DLD1 (cell line): ENCODE data around the gene HOXB13.

Experiments used
- in situ Hi-C: cut with HindIII; loops from 2 replicates; pipeline ENCODE4 v1.10.0; 2017; ENCODE audit warnings: low sequenced_read_pairs

The HOXB13 gene

DNA sequence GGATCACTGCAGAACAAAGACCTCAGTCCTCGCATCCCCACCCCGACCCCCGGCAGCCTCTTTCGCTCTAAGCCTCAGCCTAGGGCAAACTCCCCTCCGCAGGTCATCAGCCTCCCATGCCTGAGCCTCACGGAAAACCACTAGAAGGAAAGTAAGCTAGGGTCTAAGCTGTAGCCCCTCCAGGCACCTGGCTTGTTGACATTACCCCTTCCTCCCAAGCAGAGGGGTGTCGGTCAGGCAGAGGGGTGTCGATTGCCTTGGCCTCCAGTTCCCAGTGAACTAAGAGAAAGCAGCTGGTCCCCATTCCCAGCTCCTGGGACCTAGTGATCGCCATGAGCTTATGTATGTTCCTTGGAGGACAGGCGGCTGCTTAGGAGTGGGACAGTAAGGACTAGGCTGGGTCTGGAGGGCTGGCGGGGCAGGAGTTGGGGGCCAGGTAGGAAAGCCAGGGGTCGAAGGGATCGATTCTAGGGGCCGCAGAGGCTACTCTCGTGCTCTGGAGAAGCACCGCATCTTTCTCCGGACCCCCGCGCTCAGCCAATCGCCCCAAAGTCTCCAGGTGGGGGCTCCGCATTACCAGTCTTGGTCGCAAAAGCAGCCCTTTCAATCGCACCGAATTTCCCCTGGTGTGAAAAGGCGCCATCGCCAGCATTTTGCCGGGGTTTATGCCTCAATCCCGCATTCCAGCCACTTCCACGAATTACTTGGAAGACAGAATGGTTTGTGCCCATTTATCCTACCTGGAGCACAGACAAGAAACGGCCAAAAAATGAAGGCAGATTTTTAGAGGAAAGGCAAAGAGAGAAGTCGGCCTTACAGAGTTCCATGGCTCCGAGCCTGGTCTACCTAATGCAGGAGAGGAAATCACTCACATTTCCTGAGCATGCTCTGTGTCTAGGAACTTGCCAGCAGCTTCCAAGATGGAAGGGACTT, 21.3 kb upstream of the HOXB13 start:
- in situ Hi-C loops = loop anchor here (5.0 kb wide), 1 partner anchor 52 kb away; no protein-coding TSS in a partner anchor

GRCh38 chr17:48748718-48749566, 20.4 kb upstream of the HOXB13 start:
- in situ Hi-C loops = no loop called here

DNA sequence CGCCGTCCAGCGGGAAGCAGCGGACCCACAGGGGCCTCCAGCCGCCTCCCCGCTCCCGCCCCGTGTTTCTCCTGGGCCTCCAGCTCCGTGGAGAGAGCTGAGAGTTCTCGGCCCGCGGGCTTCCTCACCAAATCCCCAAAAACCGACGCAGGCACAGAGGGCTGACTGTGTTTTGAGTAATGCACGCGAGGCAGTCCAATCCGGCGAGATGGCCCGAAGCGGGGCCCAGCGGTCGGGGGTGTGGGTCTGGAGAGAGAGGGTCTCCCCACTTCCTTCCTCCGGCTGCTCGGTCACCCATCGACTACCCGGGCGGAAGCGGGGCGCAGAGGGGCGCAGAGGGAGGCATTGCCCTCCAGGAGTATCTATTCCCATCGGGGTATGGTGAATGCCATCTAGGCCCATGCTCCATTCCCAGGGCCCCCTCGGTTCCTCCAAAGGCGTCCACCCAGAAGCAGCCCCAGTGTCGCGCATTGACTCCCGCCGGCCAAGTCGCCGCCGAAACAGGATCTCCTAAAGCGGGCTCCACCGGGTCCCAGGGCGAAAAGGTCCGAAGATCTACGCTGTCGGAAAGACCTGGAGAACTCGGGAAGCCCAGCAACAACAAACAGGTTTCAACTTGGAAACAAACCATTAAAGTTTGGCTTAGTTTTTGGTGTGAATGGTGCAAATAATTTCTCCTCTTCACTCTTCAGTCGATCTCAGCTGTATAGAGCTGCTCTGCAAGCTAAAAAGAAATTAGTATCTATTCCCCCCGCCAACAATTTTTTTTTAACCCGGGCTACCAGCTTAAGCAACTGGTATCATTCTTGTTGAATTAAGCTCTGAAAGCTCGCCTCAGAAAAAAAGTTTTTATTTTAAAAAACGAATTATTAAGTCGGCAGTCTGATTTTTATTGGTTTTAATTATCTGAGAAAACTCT, 19.2 kb upstream of the HOXB13 start:
- in situ Hi-C loops = no loop called here

DNA sequence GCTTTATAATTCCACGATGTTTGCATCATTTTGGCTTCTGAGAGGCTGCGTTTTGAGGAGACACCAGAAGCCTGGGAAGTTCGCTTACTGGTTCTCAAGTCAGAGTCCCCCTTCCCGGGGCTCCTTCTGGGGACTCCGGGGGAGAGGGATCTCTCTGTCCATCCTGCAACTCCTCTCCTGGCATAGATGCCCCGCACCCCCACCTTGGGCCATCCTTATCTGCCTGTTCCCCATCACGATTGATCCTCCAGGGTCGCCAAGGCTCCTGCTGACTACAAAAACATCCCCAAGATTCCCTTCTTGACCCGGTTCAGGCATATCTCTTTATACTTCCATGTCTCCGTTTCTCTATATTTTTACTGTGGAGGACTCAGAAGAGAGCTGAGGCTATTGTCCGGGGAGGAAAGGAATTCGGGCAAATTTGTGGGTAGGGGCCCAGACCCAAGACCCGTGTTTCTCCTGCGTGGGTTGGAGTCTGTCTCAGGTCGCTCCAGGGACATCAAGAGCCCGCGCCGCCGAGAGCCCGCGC, 18.4 kb upstream of the HOXB13 start:
- in situ Hi-C loops = no loop called here

DNA sequence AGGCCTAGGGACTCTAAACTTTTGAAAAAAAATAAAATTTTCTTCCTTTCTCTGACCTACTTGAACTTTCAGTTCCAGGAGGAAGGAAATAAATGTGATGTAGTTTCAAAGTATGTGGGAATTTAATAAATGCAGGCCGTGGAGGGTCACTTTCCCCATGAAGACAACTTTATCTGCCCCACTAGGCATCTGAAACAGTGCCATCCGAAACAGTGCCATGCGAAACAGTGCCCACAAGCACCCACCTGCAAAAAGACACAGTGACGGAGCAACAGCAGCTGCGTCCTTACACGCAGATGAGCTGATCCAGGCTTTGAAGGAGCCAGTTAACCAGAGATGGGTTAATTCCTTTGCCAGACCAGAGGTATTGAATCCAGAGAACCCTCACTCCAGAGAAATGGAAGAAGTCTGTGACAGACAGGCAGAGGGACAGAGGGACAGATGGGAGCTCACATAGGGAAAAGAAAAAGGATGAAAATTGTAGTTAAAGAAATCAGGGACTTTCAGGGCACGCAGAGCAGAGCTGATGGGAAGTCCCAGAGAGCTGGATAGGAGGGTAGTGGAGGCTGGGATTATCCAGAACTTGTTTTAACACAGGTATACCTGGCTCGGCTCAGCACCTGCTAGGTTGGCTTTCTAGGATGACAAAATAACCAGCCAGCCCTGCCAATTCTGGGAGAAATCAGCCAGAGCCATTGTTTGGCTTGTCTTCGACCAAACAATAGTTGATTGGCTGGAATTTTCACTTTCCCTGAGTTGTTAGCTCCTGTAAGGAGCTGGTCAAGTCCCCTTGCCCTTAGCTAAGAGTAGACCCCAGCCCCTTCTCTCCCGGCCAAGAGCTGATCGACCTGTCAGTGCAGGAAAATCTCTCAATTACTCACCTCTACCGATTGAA, 17.1 kb upstream of the HOXB13 start:
- in situ Hi-C loops = no loop called here

- in situ Hi-C loops = no loop called here
These were observed 12.0 kb upstream of the HOXB13 start for GRCh38 chr17:48740537-48740936.

- in situ Hi-C loops = no loop called here
These were observed 10.4 kb upstream of the HOXB13 start for GRCh38 chr17:48738803-48739526.

DNA sequence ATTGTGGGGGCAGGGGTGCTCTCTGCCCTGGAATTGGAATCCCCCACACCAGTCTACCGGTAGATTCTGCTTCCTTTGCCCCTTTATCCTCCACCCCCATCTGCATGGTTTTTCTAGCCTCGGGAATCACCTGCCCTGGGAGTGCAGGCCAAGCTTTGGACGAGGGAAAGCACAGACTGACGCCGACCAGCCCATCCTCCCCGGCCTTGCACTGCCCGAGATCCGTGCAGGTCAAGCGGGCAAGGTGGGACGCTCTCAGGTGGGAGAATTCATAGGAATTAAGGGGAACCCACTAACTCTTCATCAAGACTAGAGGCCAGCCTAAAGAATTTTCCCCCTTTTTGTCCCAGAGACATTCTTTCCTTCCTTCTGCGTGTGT, 9.9 kb upstream of the HOXB13 start:
- in situ Hi-C loops = no loop called here

DNA sequence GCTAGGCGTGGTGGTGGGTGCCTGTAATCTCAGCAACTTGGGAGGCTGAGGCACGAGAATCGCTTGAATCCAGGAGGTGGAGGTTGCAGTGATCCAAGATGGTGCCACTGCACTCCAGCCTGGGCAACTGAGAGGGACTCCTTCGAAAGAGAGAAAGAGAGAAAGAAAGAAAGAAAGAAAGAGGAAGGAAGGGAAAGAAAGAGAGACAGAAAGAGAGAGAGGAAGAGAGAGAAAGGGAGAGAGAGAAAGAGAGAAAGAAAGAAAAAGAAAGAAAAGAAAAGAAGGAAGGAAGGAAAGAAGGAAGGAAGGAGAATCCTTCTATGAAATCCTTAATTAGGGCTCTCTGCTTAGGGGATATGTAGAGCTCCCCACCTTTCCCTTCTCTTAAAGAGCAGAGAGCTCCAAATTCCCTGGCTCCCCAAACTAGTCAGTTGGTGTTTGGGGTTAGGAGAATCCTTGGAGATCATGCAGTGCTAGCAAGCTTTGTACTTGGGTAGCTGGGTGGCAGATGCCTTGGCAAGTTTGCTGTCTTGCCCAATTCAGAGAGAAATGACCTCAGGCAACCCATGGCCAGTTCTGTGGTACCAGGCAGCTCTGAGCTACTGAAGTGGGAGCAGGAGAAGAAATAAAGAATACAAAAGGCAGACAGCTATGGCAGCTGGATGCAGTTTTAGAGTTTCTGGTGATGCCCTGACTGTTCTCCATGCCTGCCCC, 8.9 kb upstream of the HOXB13 start:
- in situ Hi-C loops = no loop called here

GRCh38 chr17:48735062-48735351, 6.5 kb upstream of the HOXB13 start:
- in situ Hi-C loops = no loop called here

DNA sequence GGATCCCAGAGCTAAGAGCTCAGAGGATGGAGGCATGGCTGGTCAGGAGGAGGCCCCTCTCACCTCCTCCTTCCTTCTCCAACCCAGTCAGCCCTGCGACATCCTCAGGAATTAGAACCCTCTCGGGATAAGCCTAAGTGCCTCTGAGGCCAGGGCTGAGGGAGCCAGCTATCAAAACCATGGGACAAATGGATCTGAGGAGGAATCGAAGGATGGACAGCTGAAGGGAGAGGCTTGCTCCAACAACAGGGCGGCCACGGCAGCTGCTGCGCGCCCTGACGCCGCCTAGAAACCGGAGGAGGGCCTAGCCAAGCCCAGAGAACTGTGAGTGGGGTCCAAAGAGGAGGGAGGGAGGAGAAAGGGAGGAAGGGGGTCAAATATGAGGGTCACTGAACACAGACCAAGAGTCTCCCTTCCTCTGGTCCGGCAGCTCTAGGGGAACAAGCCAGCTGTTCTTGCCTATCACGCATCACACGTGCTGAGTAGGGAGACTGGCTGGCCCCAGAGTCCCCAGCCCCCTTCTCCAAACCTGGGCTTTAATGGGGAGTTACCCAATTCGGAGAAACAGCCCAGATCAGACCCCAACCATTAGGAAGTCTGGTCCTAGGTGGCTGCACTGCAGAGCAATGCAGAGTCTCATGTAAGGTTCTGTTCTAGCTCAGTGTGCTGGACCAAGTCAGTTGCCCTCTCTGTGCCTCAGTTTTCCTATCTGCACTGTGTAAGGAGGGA, 5.9 kb upstream of the HOXB13 start:
- in situ Hi-C loops = no loop called here

- in situ Hi-C loops = no loop called here
These were observed 5.2 kb upstream of the HOXB13 start for GRCh38 chr17:48733632-48734328.

DNA sequence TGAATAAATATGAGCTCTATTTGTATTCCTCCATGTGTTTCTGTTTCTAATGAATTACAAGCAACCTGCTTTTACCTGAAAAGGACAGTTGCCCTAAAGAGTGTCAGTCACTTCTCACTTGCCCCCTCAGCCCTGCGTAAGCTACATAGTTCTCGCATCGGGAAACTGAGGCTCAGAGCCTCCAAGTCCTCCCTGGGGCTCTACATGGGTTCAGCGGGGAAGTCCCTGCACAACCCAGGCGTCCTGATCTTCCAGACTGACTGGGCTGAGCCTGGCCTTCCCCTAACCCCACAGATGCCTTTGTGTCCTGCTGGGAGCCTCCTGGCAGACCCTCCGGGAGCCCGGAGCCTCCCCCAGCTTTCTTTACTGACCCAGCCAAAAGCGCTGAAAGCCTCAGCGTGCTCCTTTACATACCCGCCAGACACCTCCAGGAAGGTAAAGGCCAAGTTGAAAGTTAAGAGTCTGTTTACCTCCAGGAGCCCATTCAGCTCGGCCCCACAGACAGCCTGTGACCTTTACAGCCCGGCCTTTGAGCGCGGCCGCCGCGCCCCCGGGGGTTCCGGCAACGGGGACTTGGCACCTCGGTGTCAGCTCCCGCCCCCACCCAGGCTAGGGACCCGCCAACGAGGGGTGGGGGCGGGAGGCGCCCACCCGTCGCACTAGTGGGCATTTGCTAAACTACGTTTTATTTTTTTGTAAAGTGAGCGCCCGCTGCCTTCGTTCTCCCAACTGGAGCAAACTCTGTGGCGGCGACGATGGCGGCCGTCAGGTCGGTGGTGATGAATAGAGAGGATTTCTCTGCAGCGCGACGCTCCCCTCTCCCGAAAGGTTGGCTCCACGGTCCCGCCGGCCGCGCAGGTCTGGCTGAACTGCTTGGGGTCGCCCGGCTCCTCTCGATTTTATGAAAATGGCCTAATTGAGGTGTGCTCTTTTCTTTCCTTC, 4.4 kb upstream of the HOXB13 start:
- in situ Hi-C loops = no loop called here

DNA sequence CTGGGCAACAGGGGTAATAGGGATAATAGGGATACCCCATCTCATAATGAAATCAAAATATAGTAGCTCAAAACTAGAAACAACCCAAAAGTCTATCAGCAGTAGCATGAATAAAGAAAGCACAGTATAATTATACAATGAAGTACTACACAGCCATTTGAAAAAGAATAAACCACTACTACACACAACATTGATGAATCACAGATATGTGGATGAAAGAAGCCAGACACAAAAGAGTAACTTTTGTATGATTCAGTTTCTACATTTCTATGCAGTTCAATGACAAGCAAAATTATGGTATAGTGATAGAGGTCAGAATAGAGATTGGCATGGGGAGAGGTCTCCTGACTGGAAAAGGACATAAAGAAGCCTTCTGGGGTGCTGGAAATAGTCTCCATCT, 2.8 kb upstream of the HOXB13 start:
- in situ Hi-C loops = no loop called here

DNA sequence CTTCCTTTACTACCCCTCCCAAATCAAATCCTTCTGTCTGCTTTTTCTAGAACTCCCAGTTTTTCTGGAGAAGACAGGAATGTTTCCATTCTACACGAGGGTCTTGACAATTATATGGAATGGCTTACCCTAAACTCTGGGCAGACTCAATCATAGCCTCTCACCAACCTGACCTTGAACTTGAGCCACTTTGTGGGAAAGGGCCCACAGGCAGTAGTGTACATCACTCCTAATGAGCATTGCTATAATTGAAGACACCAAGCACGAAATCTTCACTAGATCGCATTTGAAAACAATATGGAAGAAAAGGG, 1.6 kb upstream of the HOXB13 start:
- in situ Hi-C loops = no loop called here
